NK-92 (cell line): ENCODE measurements around the gene PGGHG.
"Not testable (repeated sequence)": the region's sequence is repeated elsewhere in the genome, so short reads cannot be mapped to it uniquely, and the experiment has no call there.

ENCODE experiments used
- DNase-seq: peaks from one replicate; lab custom pipeline; 2025; ENCODE audit not compliant: unreplicated experiment; lab: John Stamatoyannopoulos, UW

The PGGHG gene

DNA sequence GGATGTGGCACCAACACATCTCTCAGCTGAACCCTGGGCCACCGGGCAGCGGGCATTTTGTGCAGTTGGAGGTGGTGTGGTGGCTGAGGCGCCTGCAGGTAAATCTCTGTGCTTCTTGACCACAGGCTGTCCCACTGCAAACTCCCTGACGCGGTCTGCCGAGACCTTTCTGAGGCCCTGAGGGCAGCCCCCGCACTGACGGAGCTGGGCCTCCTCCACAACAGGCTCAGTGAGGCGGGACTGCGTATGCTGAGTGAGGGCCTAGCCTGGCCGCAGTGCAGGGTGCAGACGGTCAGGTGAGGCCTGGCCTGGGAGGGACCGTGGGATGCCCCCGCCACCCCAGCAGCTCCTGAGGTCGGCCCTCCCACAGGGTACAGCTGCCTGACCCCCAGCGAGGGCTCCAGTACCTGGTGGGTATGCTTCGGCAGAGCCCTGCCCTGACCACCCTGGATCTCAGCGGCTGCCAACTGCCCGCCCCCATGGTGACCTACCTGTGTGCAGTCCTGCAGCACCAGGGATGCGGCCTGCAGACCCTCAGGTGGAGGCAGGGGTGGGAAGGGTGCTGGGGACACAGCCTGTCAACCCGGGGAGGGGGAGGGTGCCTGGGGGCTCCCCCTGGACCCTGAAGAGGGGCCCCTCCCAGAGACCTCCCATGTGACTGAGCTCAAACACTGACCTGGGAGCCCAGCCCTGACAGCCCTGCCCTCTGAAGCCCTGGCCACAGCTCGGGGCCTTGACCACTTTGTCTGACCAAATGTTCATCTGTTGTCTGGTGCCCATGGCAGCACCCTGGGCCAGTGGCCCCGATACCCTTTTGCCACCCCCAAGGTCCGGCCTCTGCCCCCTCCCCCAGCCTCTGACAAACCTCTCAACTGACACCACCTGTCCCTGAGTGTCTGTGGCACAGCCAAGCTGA, 4.6 kb upstream of the PGGHG start:
- no peak for DNase-seq

DNA sequence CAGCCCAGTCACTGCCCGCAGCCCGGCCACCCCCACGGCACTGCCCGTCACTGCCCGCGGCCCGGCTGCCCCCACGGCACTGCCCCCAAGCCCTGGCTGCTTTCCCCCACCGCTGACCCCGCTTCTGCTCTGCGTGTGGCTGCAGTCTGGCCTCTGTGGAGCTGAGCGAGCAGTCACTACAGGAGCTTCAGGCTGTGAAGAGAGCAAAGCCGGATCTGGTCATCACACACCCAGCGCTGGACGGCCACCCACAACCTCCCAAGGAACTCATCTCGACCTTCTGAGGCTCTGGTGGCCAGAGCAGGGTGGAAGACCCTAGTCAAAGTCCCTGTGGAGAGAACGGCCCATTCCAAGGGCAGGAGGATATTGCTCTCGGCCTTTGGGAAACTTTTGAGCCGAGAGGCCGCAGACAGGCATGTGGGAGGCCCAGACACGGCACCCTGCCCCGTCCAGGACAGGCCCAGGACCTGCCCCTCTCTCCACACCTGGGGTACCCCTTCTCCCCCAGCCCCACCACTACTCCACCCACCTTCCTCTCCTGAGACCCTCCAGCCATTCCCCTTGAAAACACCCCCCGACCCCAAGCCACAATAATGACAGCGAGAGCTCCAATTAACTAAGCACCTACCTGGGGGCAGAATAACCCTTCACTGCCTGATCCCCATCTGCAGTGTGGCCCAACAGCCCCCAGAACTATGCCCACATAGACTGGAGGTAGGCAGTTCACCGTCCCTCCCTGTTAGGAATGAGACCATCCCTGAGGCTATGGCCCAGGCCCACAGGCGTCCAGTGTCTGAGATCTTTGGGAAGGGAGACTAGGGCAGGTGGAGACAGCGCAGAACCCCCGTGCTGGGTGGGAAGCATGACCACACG, 3.7 kb upstream of the PGGHG start:
- no peak for DNase-seq

DNA sequence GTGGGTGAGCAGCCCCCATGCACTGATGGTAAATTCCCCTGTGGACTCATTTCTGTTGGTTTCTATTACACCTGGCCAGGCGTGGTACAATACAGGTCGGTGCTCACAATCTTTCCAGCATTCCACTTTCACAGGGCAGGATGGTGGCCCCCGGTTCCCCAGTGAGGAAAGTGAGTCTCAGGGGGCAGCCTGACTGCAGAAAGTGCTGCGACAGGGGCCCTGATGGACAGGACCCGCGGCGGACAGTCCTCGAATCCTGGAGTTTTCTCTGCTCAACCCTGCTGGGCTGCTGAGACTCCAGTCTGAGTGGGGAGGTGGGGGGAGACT, 3.1 kb upstream of the PGGHG start:
- DNase-seq: no peak

DNA sequence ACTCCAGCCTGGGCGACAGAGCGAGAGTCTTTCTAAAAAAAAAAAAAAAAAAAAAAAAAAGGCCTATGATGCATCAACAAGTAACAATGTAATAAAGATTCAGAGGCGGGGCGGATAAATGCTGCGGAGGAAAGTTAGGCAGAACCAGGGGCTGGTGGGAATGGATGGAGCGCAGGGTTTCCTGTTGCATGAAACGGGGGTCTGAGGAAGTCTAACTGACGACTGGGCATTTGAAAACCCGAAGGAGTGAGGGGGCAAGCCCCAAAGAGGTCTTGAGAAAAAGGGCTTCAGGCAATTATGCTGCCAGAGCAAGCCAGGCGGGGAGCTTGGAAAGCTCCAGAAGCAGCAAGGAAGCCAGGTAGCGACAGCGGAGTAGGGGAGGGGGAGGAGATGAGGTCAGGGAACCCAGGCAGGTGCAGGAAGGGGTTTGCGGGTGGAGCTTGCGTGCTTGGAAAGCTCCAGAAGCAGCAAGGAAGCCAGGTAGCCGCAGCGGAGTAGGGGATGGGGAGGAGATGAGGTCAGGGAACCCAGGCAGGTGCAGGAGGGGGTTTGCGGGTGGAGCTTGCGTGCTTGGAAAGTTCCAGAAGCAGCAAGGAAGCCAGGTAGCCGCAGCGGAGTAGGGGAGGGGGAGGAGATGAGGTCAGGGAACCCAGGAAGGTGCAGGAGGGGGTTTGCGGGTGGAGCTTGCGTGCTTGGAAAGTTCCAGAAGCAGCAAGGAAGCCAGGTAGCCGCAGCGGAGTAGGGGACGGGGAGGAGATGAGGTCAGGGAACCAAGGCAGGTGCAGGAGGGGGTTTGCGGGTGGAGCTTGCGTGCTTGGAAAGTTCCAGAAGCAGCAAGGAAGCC, 1.7 kb upstream of the PGGHG start:
- not testable (repeated sequence) for DNase-seq

DNA sequence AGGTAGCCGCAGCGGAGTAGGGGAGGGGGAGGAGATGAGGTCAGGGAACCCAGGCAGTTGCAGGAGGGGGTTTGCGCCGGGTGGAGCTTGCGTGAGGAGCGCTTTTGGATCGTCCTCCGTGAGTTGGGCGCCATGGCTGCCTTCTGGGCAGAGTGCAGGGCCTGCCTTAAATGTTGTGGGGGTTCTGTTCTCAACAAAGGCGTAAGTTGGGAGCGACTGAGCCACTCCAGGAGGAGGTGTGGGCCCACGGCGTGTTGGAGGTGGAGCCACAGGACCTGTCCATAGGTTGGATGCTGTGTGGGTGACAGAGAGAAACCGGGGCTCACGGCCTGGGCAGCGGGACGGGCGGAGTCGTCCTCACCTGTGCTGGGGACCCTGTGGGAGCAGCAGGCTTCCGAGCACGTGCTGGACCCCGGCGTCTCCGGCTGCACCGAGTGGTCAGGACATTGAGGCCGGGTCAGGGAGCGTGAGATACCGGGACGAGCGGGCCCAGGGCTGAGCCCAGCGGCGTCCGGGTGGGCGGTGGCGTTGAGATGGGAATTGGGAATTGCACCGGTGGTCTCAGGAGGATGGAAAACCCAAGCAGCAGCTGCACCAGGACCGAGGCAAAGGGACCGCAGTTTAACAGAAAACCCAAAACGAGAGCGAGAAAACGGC, 977 bp upstream of the PGGHG start:
- no peak for DNase-seq

DNA sequence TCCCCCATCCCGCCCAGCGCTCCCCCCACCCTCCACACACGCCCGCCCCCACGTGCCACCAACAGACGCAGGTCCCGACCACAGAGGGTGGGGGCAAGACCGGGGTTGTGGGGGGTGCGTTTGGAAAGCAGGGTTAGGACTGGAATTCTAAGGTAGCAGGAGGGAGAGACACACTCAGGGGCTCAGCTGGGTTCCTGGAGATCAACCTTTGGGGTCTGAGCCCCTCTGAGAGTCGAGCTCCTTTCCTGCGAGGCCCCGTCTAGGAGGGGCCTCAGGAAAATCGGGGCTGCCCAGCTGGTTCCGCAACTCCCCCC, 429 bp downstream of the PGGHG start:
- DNase-seq: no peak

DNA sequence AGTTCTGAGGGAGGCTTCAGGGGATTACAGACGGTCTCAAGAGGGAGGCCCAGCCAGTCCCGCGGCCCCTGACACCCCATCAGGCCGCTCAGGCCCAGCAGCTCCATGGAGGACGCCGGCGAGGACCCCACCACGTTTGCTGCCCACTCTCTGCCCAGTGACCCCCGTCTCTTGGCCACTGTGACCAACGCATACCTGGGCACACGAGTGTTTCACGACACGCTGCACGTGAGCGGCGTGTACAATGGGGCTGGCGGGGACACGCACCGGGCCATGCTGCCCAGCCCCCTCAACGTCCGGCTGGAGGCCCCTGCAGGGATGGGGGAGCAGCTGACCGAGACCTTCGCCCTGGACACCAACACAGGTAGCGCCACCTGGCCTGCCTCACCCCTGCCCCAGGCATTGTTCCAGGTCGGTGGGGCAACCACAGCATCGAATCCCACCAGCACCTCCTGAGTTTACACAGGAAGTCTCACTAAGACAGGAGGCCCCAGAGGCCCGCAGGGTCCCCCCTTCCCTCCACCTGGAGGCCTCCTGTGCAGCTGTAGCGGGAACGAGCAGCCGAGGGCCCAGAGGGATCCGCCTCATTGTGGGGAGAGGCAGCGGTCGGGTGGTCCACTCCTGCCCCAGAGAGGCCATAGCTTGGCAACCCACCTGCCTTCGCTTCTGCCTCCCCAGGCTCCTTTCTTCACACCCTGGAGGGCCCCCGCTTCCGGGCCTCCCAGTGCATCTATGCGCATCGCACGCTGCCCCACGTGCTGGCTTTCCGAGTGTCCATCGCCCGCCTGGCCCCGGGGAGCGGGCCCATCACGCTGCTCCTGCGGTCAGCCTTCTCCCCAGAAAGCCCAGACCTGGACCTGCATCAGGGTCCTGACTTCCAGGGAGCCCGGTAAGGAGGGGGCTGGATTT, 1.0 kb downstream of the PGGHG start:
- DNase-seq: no peak

DNA sequence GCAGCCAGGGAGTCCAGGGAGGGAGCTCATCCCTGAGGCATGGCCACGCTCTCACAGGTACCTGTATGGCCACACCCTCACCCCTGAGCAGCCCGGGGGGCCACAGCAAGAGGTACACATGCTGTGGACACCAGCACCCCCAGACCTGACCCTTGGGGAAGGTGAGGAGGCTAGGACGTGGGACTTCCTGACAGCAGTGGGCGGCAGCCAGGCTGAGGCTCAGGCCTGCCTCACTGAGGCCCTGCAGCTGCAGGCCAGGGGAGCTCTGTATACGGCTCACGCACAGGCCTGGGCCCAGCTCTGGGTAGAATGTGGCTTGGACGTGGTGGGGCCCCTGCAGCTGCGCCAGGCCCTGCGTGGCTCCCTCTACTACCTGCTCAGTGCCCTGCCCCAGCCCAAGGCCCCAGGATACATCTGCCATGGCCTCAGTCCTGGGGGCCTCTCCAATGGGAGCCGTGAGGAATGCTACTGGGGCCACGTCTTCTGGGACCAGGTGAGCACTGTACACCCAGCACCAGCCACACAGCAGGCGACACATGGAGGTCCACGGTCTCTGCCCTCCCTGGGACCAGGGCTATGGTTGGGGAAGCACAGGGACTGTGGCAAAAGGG, 1.8 kb downstream of the PGGHG start:
- no peak for DNase-seq

DNA sequence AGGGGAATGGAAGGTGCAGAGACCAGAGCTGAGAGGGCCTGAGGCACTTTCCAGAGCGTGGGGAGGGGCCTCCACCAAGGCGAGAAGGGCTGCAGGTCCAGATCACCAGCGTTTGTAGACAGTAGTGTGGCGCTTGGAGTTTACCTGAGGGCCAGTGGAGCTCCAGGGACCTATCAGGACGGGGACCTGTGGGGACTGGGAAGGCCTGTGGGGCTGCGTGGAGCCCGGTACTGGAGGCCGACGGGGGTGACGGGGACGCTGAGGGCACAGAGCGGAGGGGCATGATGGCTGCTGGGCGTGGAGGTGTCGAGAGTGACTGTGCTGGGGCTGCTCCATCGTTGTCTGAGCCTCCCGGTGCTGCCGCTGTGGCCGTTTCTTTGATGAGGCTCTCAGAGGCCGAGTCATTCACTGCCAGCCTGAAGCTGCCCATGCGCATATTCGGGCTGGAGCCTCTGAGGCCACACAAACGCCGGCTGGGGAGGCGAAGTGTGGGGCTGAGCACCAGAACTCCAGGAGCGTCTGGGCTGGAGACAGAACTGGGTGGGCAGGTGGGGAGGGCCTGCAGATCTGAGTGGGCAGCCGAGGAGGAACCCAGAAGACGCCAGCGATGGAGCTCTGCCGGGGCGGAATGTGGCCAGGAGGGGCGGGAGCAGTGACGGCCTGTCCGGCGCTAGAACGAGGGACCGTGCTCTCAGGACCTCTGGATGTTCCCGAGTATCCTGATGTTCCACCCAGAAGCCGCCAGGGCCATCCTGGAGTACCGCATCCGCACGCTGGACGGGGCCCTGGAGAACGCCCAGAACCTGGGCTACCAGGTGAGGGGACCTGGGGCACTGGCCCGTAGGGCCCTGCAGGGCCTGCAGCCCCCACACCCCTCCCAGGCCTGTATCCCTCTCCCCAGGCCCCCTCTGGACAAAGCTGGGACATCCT, 2.6 kb downstream of the PGGHG start:
- DNase-seq: no peak

DNA sequence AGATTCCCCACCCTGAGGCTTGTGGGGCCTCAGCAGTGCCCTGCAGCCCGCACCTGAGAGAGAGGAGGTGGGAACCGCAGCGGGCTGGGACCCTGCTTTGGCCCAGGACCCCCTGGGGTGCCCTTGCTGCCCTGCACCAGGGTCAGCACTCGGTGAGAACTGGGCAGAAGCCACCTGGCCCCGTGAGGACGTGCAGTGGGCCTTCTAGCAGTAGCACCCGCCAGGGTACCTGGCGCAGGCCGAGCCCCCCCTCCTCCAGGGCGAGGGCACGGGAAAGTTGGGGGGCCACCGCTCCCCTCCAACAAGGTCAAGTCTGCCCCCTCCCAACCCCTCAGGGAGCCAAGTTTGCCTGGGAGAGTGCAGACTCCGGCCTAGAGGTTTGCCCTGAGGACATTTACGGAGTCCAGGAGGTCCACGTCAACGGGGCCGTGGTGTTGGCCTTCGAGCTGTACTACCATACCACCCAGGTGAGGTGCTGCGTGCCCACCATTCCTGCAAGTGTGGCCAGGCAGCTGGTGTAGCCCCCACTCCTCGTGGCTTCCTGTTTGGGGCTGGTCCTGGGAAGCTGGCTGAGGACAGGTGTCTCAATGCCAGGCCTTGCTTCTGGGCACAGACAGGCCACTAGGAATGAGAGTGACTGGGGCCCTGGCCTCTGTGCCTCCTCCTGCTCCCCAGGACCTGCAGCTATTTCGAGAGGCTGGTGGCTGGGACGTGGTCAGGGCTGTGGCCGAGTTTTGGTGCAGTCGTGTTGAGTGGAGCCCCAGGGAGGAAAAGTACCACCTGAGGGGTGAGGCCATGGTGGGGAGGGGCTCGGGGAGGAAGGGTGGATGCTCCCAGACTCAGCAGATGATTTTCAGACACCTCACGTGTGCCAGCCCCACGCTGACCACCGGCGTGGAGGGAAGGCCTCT, 3.5 kb downstream of the PGGHG start:
- no peak for DNase-seq

DNA sequence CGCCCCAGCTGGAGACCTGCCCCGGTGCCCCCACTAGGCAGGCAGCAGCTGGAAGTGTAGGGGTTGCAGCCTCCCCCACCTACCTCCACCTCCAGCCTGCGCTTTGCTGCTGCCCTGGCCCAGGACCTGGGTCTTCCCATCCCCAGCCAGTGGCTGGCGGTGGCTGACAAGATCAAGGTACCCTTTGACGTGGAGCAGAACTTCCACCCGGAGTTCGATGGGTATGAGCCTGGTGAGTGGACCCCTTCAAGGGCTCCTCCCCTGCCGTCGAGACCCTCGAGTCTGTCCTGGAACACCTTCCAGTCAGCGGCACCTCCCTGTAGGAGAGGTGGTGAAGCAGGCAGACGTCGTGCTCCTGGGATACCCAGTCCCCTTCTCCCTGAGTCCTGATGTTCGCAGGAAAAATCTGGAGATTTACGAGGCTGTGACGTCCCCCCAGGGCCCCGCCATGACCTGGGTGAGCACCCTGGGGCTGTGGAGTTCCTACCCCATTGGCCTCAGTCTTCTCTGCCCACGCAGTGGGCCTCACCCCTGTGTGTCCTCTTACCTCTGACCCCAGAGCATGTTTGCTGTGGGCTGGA, 4.4 kb downstream of the PGGHG start:
- DNase-seq: no peak

DNA sequence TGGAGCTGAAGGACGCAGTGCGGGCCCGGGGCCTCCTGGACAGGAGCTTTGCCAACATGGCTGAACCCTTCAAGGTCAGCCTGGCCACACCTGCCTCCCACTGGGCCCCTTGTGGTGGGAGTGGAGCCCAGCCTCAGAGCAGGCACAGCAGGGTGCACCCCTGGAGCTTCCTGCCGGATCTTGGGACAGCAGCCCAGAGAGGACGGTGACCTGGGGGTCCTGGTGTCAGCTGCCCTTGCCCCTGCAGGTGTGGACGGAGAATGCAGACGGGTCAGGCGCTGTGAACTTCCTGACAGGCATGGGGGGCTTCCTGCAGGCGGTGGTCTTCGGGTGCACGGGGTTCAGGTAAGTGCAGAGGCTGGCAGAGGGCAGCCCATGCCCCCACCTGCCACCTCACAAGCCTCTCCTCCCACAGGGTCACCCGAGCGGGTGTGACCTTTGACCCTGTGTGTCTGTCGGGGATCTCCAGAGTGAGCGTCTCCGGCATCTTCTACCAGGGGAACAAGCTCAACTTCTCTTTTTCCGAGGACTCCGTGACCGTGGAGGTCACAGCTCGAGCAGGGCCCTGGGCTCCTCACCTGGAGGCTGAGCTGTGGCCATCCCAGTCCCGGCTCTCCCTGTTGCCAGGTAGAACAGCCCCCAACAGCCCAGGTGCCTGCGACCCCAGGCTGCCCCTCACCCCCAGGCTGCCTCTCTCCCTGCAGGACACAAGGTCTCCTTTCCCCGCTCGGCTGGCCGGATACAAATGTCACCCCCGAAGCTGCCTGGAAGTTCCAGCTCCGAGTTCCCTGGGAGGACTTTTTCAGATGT, 5.1 kb downstream of the PGGHG start:
- no peak for DNase-seq

DNA sequence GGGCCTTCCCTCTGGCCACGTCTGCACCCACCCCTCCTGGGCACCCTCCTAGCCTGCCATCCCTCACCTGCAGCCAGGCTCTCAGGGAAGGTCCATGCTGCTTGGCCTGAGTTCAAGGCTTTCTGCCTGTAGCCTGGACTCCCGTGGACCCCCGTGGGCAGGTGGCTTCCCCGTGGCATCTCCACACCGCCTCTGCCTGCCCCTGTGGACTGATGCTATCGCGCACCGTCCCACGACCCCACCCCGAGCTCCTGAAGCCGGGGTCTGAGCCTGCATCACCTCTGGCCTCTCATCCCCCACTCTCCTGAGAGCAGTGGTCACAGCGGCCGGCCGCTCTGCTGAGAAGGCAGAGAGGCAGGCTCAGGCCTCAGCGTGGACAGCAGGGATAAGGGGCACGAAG, 5.9 kb downstream of the PGGHG start:
- no peak for DNase-seq

DNA sequence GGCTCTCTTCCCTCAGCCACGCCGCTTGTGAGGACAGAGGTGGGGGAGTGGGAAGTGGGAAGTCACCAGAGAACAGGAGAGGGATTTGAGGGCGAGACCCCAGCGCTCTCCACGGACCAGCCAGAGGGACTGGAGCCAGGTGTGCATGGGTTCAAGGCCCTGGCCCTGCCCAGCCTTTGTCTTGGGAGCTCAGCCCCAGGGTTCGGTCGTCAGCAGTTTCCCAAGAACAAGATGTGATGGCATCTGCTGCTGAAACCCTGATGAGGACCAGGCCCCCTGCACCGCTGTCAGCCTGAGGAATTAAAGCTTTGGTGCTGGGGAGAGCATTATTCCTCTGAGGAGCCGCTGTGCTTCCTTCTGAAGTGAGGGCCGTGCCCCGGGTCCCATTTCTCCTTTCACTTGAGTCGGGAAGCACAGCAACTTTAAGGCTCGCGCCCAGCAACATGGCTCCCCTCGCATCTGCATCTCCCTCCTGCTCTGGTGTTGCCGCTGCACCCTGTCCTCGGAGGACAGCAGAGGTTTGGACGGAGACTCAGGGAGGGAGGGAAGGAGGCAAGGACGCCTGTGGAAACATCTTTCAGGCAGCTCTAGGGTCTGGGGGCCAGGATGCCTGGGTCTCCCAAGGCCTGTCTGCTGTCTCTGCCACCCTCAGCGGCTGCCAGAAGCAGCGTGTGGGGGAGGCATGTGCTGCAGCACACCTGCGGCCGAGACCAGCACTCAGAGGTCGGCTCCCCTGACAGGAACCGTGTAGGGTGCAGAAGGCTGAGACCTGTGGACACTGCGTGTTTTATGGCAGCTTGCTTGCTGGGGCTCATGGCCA, 6.6 kb downstream of the PGGHG start:
- DNase-seq: no peak
